GM12878 (cell line): ENCODE measurements around the gene RNF13. TPM values are rescaled to one million over a fixed set of nuclear protein-coding genes. Genes with fewer than 3 reads are reported as not detected.

ENCODE experiments used
- ATAC-seq: fragments of 200-7000 bp; cut with Tn5 transposase; 3 replicates; pipeline ENCODE4 v1.9.1; 2020; ENCODE audit warnings: mild to moderate bottlenecking, moderate library complexity
- BruUV-seq: library from RNA; stranded (reverse); fragments of 400-500 nt; replicated peaks from 2 replicates; lab custom pipeline; 2021; lab: Mats Ljungman, UMichigan
- CTCF ChIA-PET: fragments of 300-600 bp; sonication (Branson Sonifier 250); formaldehyde crosslinking; extraction: SDS; loops from one replicate; lab custom pipeline; 2021; ENCODE audit warnings: inconsistent platforms; lab: Yijun Ruan, JAX
- POLR2A ChIA-PET: fragments of 350-600 bp; formaldehyde crosslinking; extraction: SDS; loops from one replicate; lab custom pipeline; 2021; ENCODE audit warnings: inconsistent platforms; lab: Charles Lee
- RAD21 ChIA-PET: fragments of 300-600 bp; sonication (Branson Sonifier 250); formaldehyde crosslinking; loops from one replicate; lab custom pipeline; 2023; ENCODE audit warnings: antibody characterized with exemption; ENCODE audit not compliant: unreplicated experiment; lab: Charles Lee
- SMC1A ChIA-PET: fragments of 300-600 bp; sonication (Branson Sonifier 250); formaldehyde crosslinking; loops from one replicate; lab custom pipeline; 2023; ENCODE audit not compliant: unreplicated experiment, uncharacterized antibody; lab: Charles Lee
- DNase-seq: peaks from one replicate; pipeline ENCODE4 v3.0.0-alpha.2; 2011; ENCODE audit warnings: low read depth, low spot score
- FAIRE-seq: peaks from 3 replicates; lab custom pipeline; 2011; peaks lifted over from hg19 to GRCh38; lab: Jason Lieb, UNC
- H2AFZ ChIP-seq: 2 replicates; pipeline ENCODE4 v1.6.0; 2011; ENCODE audit warnings: low read depth, low read length, control low read depth; ENCODE audit not compliant: control insufficient read depth
- H3K27ac ChIP-seq: 2 replicates; pipeline ENCODE4 v1.5.1; 2011; ENCODE audit warnings: control low read depth; ENCODE audit not compliant: control insufficient read depth, insufficient read depth
- H3K27me3 ChIP-seq, 2 experiments: replicated peaks in 1 of 2; 2 replicates each; pipeline versions ENCODE4 v1.6.0 to v1.6.1; 2011; ENCODE audit warnings: low read length in 1 of 2; ENCODE audit not compliant: control insufficient read depth in 2 of 2, insufficient read depth in 2 of 2
- H3K36me3 ChIP-seq, 2 experiments: 2 replicates each; pipeline ENCODE4 v1.5.1; 2011; ENCODE audit warnings: low read length in 1 of 2; ENCODE audit not compliant: control insufficient read depth in 2 of 2, insufficient read depth in 2 of 2
- H3K4me1 ChIP-seq: 2 replicates; pipeline ENCODE4 v1.6.1; 2011; ENCODE audit warnings: mild to moderate bottlenecking, low read length, moderate library complexity, mixed read lengths; ENCODE audit not compliant: control insufficient read depth, insufficient read depth
- H3K4me2 ChIP-seq: 2 replicates; pipeline ENCODE4 v1.6.0; 2011; ENCODE audit warnings: control low read depth; ENCODE audit not compliant: control insufficient read depth, insufficient read depth
- H3K4me3 ChIP-seq: fragments of 200-600 bp; sonication (generic); 2 replicates; pipeline ENCODE4 v1.5.1; 2016
- H3K79me2 ChIP-seq: 2 replicates; pipeline ENCODE4 v1.6.0; 2011; ENCODE audit warnings: low read length; ENCODE audit not compliant: control insufficient read depth, insufficient read depth
- H3K9ac ChIP-seq: 2 replicates; pipeline ENCODE4 v1.8.0; 2011; ENCODE audit warnings: low read length, control low read depth, mixed read lengths; ENCODE audit not compliant: control insufficient read depth, insufficient read depth
- H3K9me3 ChIP-seq: replicated peaks from 3 replicates; pipeline ENCODE4 v1.5.1; 2011; ENCODE audit warnings: mild to moderate bottlenecking, low read length; ENCODE audit not compliant: control insufficient read depth, insufficient read depth
- H4K20me1 ChIP-seq: 2 replicates; pipeline ENCODE4 v1.6.0; 2011; ENCODE audit not compliant: control insufficient read depth, insufficient read depth
- EGR1 ChIP-seq, 2 experiments: IDR thresholded peaks; 1 replicate in 1 of 2; 2 replicates in 1 of 2; pipeline ENCODE4 v1.6.1; 2011 to 2012; ENCODE audit warnings: low read depth in 2 of 2, low read length in 2 of 2, borderline replicate concordance in 1 of 2, mild to moderate bottlenecking in 1 of 2, moderate library complexity in 1 of 2
- FOXM1 ChIP-seq: IDR thresholded peaks from 2 replicates; pipeline ENCODE4 v1.6.1; 2012; ENCODE audit warnings: low read depth, mild to moderate bottlenecking, inconsistent platforms, low read length, moderate library complexity
- KDM1A ChIP-seq: fragments of 200-600 bp; sonication (generic); IDR thresholded peaks from 2 replicates; pipeline ENCODE4 v1.6.1; 2016; ENCODE audit warnings: borderline replicate concordance
- NR2C2 ChIP-seq: IDR thresholded peaks from 2 replicates; pipeline ENCODE4 v1.6.1; 2011; ENCODE audit warnings: borderline replicate concordance, low read depth; ENCODE audit not compliant: control insufficient read depth, insufficient read length
- PAX8 ChIP-seq: fragments of 450-650 bp; IDR thresholded peaks from 2 replicates; pipeline ENCODE4 v1.6.1; 2017; ENCODE audit warnings: mild to moderate bottlenecking, moderate library complexity
- POLR2AphosphoS5 ChIP-seq: IDR thresholded peaks from 2 replicates; pipeline ENCODE4 v1.6.1; 2011; ENCODE audit warnings: mild to moderate bottlenecking, low read length, inconsistent platforms
- RAD21 ChIP-seq: IDR thresholded peaks from 2 replicates; pipeline ENCODE4 v1.6.1; 2011; ENCODE audit warnings: mild to moderate bottlenecking, low read depth, low read length, moderate library complexity; ENCODE audit not compliant: insufficient read depth
- RBBP5 ChIP-seq: fragments of 200-600 bp; sonication (generic); conservative IDR thresholded peaks from 2 replicates; pipeline ENCODE4 v1.6.1; 2016
- ZNF24 ChIP-seq: fragments of 450-650 bp; IDR thresholded peaks from 2 replicates; pipeline ENCODE4 v1.6.1; 2017; ENCODE audit warnings: antibody characterized with exemption, mild to moderate bottlenecking
- WGBS: methylation state at CpG from one replicate; pipeline ENCODE4 v1.1.6; 2016; ENCODE audit warnings: low lambda C conversion rate; ENCODE audit not compliant: insufficient replicate concordance, insufficient coverage; ENCODE audit errors: missing lambda C conversion rate; 5-methylcytosine and 5-hydroxymethylcytosine counted together
- in situ Hi-C: fragments of 300-500 bp; cut with MboI; formaldehyde crosslinking; loops from 9 replicates; pipeline ENCODE4 v1.14.3; 2018; ENCODE audit warnings: mixed read lengths
- intact Hi-C: fragments of 100-400 bp; cut with micrococcal nuclease; formaldehyde crosslinking; loops from one replicate; pipeline ENCODE4 v1.14.2; 2022; ENCODE audit not compliant: unreplicated experiment
- polyA plus RNA-seq, 11 experiments: library from polyadenylated mRNA; depleted of rRNA in 4 of 11; unstranded in 6 of 11; stranded (reverse) in 5 of 11; fragments of >200 nt; fragmentation: Nextera tagmentation in 4 of 11; fragmentation: Illumina TruSeq in 1 of 11; extraction: Ambion mirVana in 4 of 11; extraction: Trizol in 1 of 11; gene quantifications; 1 replicate in 1 of 11; 2 replicates in 10 of 11; pipeline versions ENCODE4 v1.2.1 to v1.2.3, GENCODE V29; 2011 to 2016; ENCODE audit warnings: inconsistent platforms in 2 of 11, missing spikeins in 2 of 11, low read depth in 1 of 11
- total RNA-seq, 4 experiments: library from RNA; depleted of rRNA in 3 of 4; stranded (reverse); fragments of >200 nt in 3 of 4; fragmentation: Illumina TruSeq in 1 of 4; extraction: Trizol in 1 of 4; gene quantifications; 2 replicates each; pipeline versions ENCODE4 v1.2.1 to v1.2.3, GENCODE V29; 2013 to 2021
- TF ChIP-seq, protein P1 (sequence below): fragments of 450-650 bp; conservative IDR thresholded peaks from 2 replicates; pipeline ENCODE4 v1.6.1; 2017; ENCODE audit warnings: mild to moderate bottlenecking, moderate library complexity
- TF ChIP-seq, protein P2 (sequence below): IDR thresholded peaks from 2 replicates; pipeline ENCODE4 v1.6.1; 2012; ENCODE audit warnings: low read depth, low read length, improper control_type of control experiment

RNF13 gene
- total and polyA plus RNA-seq, 10 of the 15 experiments (the other 5 are each of a cell fraction or from before 2014, with no cell fraction given) = 18.9 to 73.4 (median 36.7) TPM

DNA sequence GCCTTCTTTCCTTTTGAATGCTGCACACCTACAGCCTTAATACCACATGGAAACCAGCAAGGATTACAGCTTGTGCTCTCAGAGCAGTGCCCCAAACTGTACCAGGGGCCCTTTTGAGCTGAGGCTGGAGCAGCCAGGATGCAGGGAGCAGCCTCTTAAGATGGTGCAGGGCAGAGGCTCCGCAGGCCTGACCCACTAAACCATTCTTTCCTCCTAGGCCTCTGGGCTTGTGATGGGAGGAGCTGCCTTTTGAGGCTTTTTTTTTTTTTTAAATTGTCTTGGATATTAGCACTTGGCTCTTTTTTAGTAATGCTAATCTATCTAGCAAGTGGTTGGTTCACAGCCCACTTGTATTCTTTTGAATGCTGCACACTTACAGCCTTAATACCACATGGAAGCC lies 120.0 kb downstream of the RNF13 start:
- ATAC-seq = no peak
- Histone ChIP-seq H3K4me3 (no peak overlapping the region), H3K4me1 (no peaks in the 10 kb centered on the region), H2AFZ (no peak overlapping the region), H3K79me2 (peaks cover 1% of the 10 kb centered on the region; the same call in 1 of the 2 replicates), H3K27ac (no peak overlapping the region), H3K9ac (no peak overlapping the region), H3K27me3 (no peaks in the 10 kb centered on the region), H4K20me1 (no peaks in the 10 kb centered on the region), H3K36me3 (no peaks in the 10 kb centered on the region; a peak in 2 of 4 replicates), H3K4me2 (no peak overlapping the region), H3K9me3 (peaks cover 8% of the 10 kb centered on the region)
- TF ChIP-seq, protein P1, sequence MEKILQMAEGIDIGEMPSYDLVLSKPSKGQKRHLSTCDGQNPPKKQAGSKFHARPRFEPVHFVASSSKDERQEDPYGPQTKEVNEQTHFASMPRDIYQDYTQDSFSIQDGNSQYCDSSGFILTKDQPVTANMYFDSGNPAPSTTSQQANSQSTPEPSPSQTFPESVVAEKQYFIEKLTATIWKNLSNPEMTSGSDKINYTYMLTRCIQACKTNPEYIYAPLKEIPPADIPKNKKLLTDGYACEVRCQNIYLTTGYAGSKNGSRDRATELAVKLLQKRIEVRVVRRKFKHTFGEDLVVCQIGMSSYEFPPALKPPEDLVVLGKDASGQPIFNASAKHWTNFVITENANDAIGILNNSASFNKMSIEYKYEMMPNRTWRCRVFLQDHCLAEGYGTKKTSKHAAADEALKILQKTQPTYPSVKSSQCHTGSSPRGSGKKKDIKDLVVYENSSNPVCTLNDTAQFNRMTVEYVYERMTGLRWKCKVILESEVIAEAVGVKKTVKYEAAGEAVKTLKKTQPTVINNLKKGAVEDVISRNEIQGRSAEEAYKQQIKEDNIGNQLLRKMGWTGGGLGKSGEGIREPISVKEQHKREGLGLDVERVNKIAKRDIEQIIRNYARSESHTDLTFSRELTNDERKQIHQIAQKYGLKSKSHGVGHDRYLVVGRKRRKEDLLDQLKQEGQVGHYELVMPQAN = no peak
- TF ChIP-seq PAX8 (no peak), RBBP5 (no peak), ZNF24 (no peak)
- CTCF ChIA-PET = interaction anchor here (0.7 to 1.3 kb wide), 3 partner anchors 43 to 400 kb away, joined by 3 read pairs; no protein-coding TSS in a partner anchor
- no TSS peak for BruUV-seq
- SMC1A ChIA-PET = interaction anchor here (0.6 to 0.8 kb wide), 4 partner anchors 31 to 532 kb away, joined by 3 to 5 read pairs (median 3); no protein-coding TSS in a partner anchor
- no peak for FAIRE-seq
- DNase-seq = no peak
- intact Hi-C loops = no loop called here
- RAD21 ChIA-PET = interaction anchor here (0.7 kb wide), 1 partner anchor 119 kb away, joined by 3 read pairs; no protein-coding TSS in a partner anchor
- POLR2A ChIA-PET = interaction anchor here (0.7 kb wide), 1 partner anchor 300 kb away, joined by 4 read pairs; no protein-coding TSS in a partner anchor
- in situ Hi-C loops = no loop called here
- 94% methylated on average over 1 of the region's 1 CpG for WGBS

GRCh38 chr3:149933858-149934257 lies 120.8 kb downstream of the RNF13 start:
- H3K27ac ChIP-seq = no peak overlapping the region
- peaks cover 1% of the 10 kb centered on the region; the same call in 1 of the 2 replicates for H3K79me2 ChIP-seq
- ChIA-PET POLR2A (no interaction called here), CTCF (interaction anchor here (1.3 to 4.2 kb wide), 2 partner anchors 21 to 43 kb away, joined by 3 to 27 read pairs; no protein-coding TSS in a partner anchor), SMC1A (interaction anchor here (0.7 kb wide), 1 partner anchor 47 kb away, joined by 3 read pairs; no protein-coding TSS in a partner anchor), RAD21 (no interaction called here)
- H4K20me1 ChIP-seq = no peaks in the 10 kb centered on the region
- intact Hi-C loops = no loop called here
- ATAC-seq (peak; percentile 82), DNase-seq (no peak), FAIRE-seq (no peak)
- BruUV-seq = no TSS peak
- H2AFZ ChIP-seq = no peak overlapping the region
- H3K9ac ChIP-seq = no peak overlapping the region
- no peaks in the 10 kb centered on the region for H3K27me3 ChIP-seq
- no peak overlapping the region for H3K4me3 ChIP-seq
- H3K9me3 ChIP-seq = peaks cover 8% of the 10 kb centered on the region; the same call in 2 of the 3 replicates
- H3K4me2 ChIP-seq = no peak overlapping the region
- H3K36me3 ChIP-seq = no peaks in the 10 kb centered on the region; a peak in 2 of 4 replicates
- in situ Hi-C loops = no loop called here
- no peaks in the 10 kb centered on the region for H3K4me1 ChIP-seq
- no peak for TF ChIP-seq EGR1 (IDR thresholded peaks at IDR 0.05; ENCODE audit: borderline replicate concordance in 1 of 2, low read depth in 2 of 2, low read length in 2 of 2)
- TF ChIP-seq RAD21 = no peak
- TF ChIP-seq, protein P2, sequence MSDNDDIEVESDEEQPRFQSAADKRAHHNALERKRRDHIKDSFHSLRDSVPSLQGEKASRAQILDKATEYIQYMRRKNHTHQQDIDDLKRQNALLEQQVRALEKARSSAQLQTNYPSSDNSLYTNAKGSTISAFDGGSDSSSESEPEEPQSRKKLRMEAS = no peak
- no peak for TF ChIP-seq KDM1A
- no peak for TF ChIP-seq NR2C2
- no peak for TF ChIP-seq FOXM1
- TF ChIP-seq POLR2AphosphoS5 = no peak
